ENCODE results near the gene MMEL1. TPM values are rescaled to one million over a fixed set of nuclear protein-coding genes. Genes with fewer than 3 reads are reported as not detected.

The MMEL1 gene
- polyA plus RNA-seq, 1 of the 3 experiments (the other 2 are of a cell fraction), result 0.16 TPM

- Histone ChIP-seq H3F3A (replicated peaks; ENCODE audit: insufficient read depth) (no peaks in the 10 kb centered on the region), H3K27me3 (ENCODE audit: insufficient read depth) (no peaks in the 10 kb centered on the region), H3K9me2 (no peaks in the 10 kb centered on the region), H3K79me2 (ENCODE audit: insufficient read depth) (no peaks in the 10 kb centered on the region), H3K9me3 (no peaks in the 10 kb centered on the region), H3K27ac (ENCODE audit: low read depth in 2 of 2, low read length in 1 of 2) (no peak overlapping the region), H3K4me1 (ENCODE audit: control insufficient read depth in 1 of 2, insufficient read depth in 2 of 2, low read depth in 1 of 2, low read length in 1 of 2) (peaks cover 0 to 4% of the 10 kb centered on the region in 2 experiments; a peak in 1 of 4 replicates), H3K36me3 (replicated peaks in 1 of 2; ENCODE audit: control insufficient read depth in 1 of 2, insufficient read depth in 2 of 2, low read length in 1 of 2) (no peaks in the 10 kb centered on the region), H3K9ac (no peak overlapping the region), H3K4me3 (ENCODE audit: low read depth in 2 of 2, low read length in 1 of 2) (no peak overlapping the region), H2AFZ (ENCODE audit: low read depth) (no peak overlapping the region; the same call in 1 of the 2 replicates), H3K4me2 (peak overlapping the region; percentile 44; the same call in 1 of the 2 replicates), H4K20me1 (ENCODE audit: insufficient read depth) (no peaks in the 10 kb centered on the region)
- CTCF ChIA-PET, result interaction anchor here (0.6 to 3.3 kb wide), 7 partner anchors 9 to 230 kb away, joined by 3 to 16 read pairs (median 12); no protein-coding TSS in a partner anchor
- 34% methylated on average over 4 of the region's 24 CpGs for WGBS (ENCODE audit: low lambda C conversion rate)
- TF ChIP-seq SMC3 (IDR thresholded peaks at IDR 0.05; ENCODE audit: low read depth, low read length) (no peak), USF2 (IDR thresholded peaks at IDR 0.05; ENCODE audit: borderline replicate concordance, low read depth, low read length) (no peak), POLR2AphosphoS5 (IDR thresholded peaks at IDR 0.05; ENCODE audit: low read depth, low read length) (no peak), NFIC (IDR thresholded peaks at IDR 0.05; ENCODE audit: borderline replicate concordance) (no peak), JUND (IDR thresholded peaks at IDR 0.05) (no peak), MAX (IDR thresholded peaks at IDR 0.05; ENCODE audit: low read depth) (no peak), TEAD4 (IDR thresholded peaks at IDR 0.05; ENCODE audit: borderline replicate concordance, insufficient read depth) (no peak), YY1 (IDR thresholded peaks at IDR 0.05; ENCODE audit: low read depth) (no peak), MXI1 (IDR thresholded peaks at IDR 0.05; ENCODE audit: low read depth, low read length) (no peak)
- no peak for DNase-seq
- POLR2A ChIA-PET, result no interaction called here
These were observed 75.9 kb downstream of the MMEL1 start for GRCh38 chr1:2556678-2557481.

- H3K27ac ChIP-seq (ENCODE audit: low read depth in 2 of 2, low read length in 1 of 2), result no peak within 1 kb of the TSS
- no peaks in the 10 kb centered on the region for H3K27me3 ChIP-seq (ENCODE audit: insufficient read depth)
- POLR2A ChIA-PET, result no interaction called here
- WGBS (ENCODE audit: low lambda C conversion rate), result 59% methylated on average over 10 of the region's 16 CpGs
- H3K79me2 ChIP-seq (ENCODE audit: insufficient read depth), result no peaks in the 10 kb centered on the region
- H3K9me3 ChIP-seq, result no peaks in the 10 kb centered on the region
- no peaks in the 10 kb centered on the region for H3K36me3 ChIP-seq (replicated peaks in 1 of 2; ENCODE audit: control insufficient read depth in 1 of 2, insufficient read depth in 2 of 2, low read length in 1 of 2)
- H3K9ac ChIP-seq, result no peak within 1 kb of the TSS
- no peak for DNase-seq
- peak within 1 kb of the TSS; percentile 44; the same call in 1 of the 2 replicates for H3K4me2 ChIP-seq
- H4K20me1 ChIP-seq (ENCODE audit: insufficient read depth), result no peaks in the 10 kb centered on the region
- TF ChIP-seq IRF3 (IDR thresholded peaks at IDR 0.05; ENCODE audit: low read depth, low read length), result no peak
- TF ChIP-seq CTCF (IDR thresholded peaks at IDR 0.05), result no peak
- TF ChIP-seq RCOR1 (IDR thresholded peaks at IDR 0.05; ENCODE audit: low read length), result no peak
- TF ChIP-seq USF2 (IDR thresholded peaks at IDR 0.05; ENCODE audit: borderline replicate concordance, low read depth, low read length), result no peak
- TF ChIP-seq GATA2 (CRISPR knock-in tag; IDR thresholded peaks at IDR 0.05), result no peak
- no peak for TF ChIP-seq REST (IDR thresholded peaks at IDR 0.05; ENCODE audit: low read depth, low read length)
- TF ChIP-seq SMC3 (IDR thresholded peaks at IDR 0.05; ENCODE audit: low read depth, low read length), result no peak
- H2AFZ ChIP-seq (ENCODE audit: low read depth), result no peak within 1 kb of the TSS; the same call in 1 of the 2 replicates
- no peaks in the 10 kb centered on the region for H3K9me2 ChIP-seq
- no peaks in the 10 kb centered on the region for H3F3A ChIP-seq (replicated peaks; ENCODE audit: insufficient read depth)
- H3K4me3 ChIP-seq (ENCODE audit: low read depth in 2 of 2, low read length in 1 of 2), result no peak within 1 kb of the TSS
- peaks cover 0 to 4% of the 10 kb centered on the region in 2 experiments; a peak in 1 of 4 replicates for H3K4me1 ChIP-seq (ENCODE audit: control insufficient read depth in 1 of 2, insufficient read depth in 2 of 2, low read depth in 1 of 2, low read length in 1 of 2)
- CTCF ChIA-PET, result interaction anchor here (1.6 to 3.3 kb wide), 4 partner anchors 9 to 230 kb away, joined by 6 to 16 read pairs (median 12); no protein-coding TSS in a partner anchor
These were observed 76.5 kb downstream of the MMEL1 start, which contains the start of gene TNFRSF14 for GRCh38 chr1:2556277-2556677. TSS of gene TNFRSF14 (plus strand) at chr1:2556371. CDS start at chr1:2556665, 294 bp downstream.
